ENCODE data around the gene MMP15.
"Not testable (repeated sequence)": the region's sequence is repeated elsewhere in the genome, so short reads cannot be mapped to it uniquely, and the experiment has no call there.

Gene MMP15

DNA sequence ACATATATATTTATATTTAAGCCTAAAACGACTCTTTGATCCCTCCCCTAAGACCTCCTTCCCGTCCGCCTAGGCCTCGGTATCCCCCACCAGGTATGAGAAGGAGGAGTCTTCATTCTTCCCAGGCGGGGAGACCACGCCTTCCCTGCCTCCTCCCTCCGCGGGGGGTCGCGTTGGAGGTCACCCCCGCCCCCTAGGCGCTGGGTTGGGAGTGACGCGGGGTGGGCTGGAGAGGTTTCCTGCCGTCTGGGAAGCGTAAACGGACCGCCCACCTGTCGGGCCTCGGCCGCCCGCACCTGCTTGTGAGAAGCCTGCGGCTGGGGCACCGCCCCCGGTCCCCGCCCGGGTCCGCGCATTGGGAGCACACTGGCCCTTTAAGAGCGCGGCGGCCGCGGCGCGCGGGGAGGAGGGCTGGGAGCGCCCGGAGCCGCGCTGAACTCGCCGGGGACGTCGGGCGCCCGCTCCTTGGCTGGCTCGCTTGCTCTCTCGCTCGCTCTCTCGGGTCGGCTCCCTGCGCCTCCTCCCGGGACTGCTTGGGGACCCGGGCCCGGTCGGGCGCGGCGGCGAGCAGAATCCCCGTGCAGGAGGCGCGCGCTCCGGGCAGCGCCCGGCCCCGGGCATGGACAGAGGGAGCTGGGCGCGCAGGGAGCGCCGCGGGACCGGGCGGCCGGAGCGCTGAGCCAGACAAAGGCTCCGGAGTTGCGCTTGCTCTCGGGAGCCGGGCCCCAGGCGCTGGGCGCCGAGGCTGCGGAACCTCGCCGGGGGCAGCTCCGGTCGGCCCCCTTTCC is at the start of gene MMP15:
Gene MMP15 (plus strand): TSS at position 404 of the 788 bp plus-strand sequence. CDS start 597 bp downstream, outside the sequence.
- DNase-seq: peak in 29 of 56 donors; percentile 14 to 70 (median 41)

DNA sequence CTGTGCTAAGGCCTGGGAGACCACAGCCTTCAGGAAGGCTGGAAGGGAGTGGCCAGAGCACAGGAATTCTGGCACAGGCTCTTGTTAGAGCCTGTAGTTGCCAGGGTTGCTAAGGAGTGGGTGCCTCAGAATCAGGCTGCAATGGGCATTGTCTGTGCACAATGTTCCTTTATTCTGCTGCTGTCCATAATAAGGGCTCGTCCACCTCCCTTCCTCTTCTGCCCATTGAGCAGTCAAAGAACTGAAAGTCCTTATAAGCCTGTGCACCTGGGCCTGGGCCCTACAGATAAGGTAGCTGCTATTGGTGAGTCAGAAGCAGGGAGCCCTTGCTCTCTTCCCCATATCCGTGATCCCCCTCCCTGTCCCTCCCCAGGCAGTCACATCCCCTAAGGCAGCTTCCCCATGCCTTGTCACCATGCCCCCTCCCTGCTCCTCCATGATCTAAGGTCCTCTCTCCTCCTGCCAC is 49.2 kb upstream of the MMP15 start:
- peak in 45 of 56 donors; percentile 12 to 81 (median 39) for DNase-seq

DNA sequence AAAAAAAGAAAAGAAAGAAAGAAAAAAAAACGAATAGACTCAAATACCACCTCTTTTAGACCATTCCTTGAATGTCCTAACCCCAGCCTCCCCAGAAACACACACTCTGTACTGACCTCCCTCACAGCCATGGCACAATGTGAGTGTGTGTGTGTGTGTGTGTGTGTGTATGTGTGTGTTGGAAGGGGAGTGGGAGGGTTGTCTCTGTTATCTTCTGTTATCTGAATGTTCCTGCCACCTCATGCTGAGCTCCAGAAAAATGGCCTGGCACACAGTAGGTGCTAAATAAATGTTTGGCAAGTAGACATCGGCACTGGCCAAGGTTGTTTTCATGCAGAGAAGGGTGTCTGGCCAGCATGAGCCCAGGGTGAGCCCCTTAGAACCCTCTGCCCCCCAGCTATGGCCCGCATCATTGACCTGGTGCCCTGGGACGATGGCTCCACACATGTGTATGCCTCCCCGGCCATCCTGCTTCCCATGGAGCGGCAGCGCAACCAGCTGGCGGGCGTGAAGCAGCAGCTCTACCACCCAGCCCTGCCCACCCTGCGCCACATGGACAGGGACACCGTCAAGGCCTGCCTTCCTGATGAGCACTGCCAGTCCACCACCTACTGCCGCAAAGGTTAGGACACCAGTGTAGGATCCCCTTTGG is 48.0 kb upstream of the MMP15 start:
- DNase-seq: no peak

DNA sequence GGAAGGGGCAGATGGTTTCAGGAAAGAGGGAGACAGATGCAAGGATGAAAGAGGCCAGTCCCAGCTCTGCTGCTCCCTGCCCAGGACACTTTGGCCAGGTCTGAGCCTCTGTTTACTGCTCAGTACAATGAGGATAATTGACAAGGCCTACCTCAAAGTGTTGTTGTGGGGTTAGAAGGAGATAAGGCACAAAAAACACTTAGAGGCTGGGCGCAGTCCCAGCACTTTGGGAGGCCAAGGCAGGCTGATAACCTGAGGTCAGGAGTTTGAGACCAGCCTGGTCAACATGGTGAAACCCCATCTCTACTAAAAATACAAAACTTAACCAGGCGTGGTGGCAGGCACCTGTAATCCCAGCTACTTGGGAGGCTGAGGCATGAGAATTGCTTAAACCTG is 47.5 kb upstream of the MMP15 start:
- DNase-seq: not testable (repeated sequence)

GRCh38 chr16:57979006-57979585 is 46.5 kb upstream of the MMP15 start:
- DNase-seq: no peak

- DNase-seq: no peak
Observed at GRCh38 chr16:57981636-57982035, 43.9 kb upstream of the MMP15 start.

DNA sequence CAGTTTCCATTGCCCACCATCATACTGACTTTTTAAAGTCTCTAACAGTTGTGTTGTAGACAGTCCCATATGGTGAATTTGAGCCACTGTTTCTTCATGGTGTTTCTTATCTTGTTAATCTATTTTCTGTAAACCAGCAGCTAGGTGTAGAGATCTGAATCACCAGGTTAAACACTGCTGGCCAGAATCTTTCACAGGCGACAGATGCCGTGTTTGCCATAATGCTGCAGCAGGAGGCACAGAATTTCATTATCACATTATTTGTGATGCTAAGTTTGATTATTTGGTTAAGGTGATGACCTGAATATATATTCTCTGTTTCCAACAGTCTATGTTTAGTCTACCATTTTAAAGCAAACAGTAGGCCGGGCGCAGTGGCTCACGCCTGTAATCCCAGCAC is 43.2 kb upstream of the MMP15 start:
- DNase-seq: no peak

DNA sequence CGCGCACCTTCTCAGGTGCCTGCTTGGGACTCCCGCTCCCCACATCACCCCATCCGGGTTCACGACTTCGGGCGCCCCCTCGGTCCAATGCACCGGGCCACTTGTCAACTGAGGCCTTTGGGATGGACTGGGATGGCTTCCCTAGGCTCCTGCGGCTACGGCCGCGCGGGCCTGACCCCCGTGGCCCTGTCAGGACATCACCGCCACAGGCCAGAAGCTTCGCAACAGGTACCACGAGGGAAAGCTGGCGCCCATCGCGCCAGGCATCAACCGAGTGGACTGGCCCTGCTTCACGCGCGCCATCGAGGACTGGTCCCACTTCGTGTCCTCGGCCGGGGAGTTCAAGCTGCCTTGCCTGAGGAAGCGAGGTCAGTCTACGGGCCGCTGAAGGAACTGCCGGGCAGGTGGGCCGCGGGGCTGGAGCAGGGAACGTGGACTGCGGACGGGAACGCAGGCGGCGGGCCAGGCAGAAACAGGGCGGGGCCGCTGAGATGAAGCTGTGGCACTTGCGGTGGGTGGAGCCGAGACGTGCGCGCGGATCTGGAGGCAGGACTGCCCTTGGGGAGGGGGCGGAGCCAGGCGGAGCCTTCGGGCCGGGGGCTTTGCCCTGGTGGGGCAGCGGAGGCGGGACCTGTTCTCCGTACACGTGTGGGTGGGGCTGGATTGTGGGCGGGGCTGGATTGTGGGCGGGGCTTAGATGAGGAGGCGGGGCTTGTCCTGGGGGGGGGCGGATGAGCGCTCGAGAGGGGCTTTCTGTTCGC is 40.9 kb upstream of the MMP15 start:
- peak in 25 of 56 donors; percentile 12 to 91 (median 45) for DNase-seq

- no peak for DNase-seq
Observed at GRCh38 chr16:57985204-57986181, 40.1 kb upstream of the MMP15 start.

GRCh38 chr16:57986196-57986595 is 39.4 kb upstream of the MMP15 start:
- no peak for DNase-seq

GRCh38 chr16:57987441-57988177 is 37.9 kb upstream of the MMP15 start:
- DNase-seq: no peak

DNA sequence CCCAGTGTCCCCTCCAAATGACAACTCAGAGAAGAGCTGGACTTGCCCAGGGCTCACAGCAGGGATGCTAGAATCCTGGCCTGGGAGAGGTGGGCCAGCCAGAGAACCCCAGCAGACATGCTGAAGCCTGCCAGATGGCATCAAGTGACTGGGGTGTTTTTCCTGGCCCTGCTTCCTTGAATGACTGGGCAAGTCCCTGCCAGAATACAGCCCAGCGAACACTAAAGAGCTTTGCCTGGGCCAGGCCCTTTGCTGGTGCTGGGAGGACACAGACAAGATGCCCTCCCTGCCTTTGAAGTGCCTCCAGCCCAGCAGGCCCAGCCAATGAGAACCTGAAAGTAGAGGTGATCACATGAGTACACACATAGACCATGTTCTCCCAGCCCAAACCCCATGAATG is 36.6 kb upstream of the MMP15 start:
- DNase-seq: peak in 23 of 56 donors; percentile 12 to 70 (median 42)

DNA sequence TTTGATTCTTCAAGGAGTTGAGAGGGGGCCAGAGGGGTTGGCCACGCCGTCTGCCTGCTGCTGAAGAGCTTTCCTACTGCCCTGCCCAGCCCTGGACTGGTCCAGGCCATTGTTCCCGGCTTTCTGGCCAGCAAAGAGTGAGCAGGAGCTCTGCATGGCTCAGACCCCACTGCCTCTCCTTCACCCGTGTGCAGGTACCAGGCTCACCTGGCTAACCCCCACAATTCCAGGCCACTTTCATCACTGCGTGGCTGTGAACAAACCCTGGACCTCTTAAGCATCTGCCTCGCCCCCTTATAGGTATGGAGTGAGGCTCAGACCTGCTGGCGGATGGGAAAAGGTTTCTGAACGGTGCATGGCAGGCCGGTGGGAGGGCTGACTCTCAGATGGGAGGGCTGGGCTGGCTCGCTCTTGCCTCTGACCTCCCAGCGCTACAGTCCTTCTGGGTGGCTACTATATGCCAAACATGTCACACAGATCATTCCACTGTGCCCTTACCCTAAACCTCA is 33.9 kb upstream of the MMP15 start:
- DNase-seq: no peak

- DNase-seq: no peak
Observed at GRCh38 chr16:57992084-57992483, 33.5 kb upstream of the MMP15 start.

DNA sequence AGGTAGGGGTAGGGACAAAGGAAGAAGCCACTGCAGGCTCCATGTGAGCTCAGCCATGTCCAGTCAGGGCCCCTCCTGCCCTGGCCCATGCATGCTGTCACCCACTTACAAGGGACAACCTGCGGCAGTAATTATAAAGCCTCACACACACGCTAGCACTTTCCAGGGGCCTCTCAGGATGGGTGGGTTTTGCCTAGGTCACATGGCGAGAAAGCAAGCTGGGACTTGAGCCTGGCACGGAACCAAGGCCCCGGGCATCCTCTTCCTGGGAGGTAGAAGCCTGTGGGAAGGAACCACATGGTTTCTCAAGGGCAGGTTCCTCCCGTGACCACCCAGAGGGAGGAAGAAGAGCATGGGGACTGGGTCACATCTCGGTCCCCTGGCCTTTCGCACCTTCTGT is 32.1 kb upstream of the MMP15 start:
- no peak for DNase-seq

DNA sequence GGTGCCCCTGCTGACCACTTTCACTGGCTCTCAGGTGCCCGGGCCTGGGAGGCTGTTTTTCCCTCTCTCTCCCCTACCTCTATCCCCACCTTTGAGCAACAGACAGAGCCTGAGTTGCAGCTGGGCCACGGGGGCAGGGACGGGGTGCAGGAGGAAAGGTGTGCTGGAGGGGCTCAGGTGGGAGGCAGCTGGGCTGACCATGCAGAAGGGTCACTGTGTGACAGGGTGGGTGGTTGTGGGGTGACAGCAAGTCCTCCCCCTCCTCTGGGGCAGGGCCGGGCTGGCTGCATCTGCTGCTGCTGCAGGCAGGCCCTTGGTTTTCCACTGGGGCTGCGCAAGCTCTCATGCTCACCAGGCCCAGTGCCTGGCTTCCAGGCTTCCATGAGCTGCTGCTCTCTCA is 31.7 kb upstream of the MMP15 start:
- no peak for DNase-seq

GRCh38 chr16:57994361-57994760 is 31.2 kb upstream of the MMP15 start:
- DNase-seq: no peak

DNA sequence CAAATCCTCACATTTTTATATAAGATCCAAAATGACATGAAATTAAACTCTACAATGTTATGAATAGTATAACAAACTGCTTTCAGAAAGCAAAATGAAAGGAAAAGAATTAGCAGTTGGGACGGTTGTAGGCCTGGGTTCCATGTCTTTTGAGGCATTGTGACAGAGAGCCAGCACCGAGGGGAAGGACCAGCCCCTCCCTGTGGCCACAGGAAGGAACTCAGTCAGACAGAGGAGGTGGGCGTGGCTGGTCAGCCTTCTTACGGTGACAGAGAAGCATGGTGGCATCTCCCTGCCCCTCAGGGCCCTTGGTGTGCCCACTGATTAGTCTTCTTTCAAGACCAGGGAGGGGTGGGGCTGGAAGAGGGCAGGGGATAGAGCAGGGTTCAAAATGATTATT is 30.8 kb upstream of the MMP15 start:
- peak in 2 of 56 donors; percentile 7 to 10 for DNase-seq

- no peak for DNase-seq
Observed at GRCh38 chr16:57995721-57996405, 29.7 kb upstream of the MMP15 start.
